Brain microvascular endothelial cell (primary cell): Measurements from ENCODE around the gene SRD5A2.

Source experiments
- DNase-seq: peaks from one replicate; pipeline ENCODE4 v3.0.0-alpha.2; 2020
- H3K27ac ChIP-seq: fragments of 250-450 bp; sonication (Bioruptor Pico); 2 replicates; pipeline ENCODE4 v1.5.1; 2020; ENCODE audit warnings: mild to moderate bottlenecking, moderate library complexity
- H3K27me3 ChIP-seq: fragments of 250-450 bp; sonication (Bioruptor Pico); replicated peaks from 2 replicates; pipeline ENCODE4 v1.5.1; 2020; ENCODE audit warnings: mild to moderate bottlenecking
- H3K36me3 ChIP-seq: fragments of 250-450 bp; sonication (Bioruptor Pico); replicated peaks from 2 replicates; pipeline ENCODE4 v1.5.1; 2020; ENCODE audit warnings: mild to moderate bottlenecking
- H3K4me3 ChIP-seq: 2 replicates; pipeline ENCODE4 v1.5.1; 2011; ENCODE audit warnings: low read depth, mild to moderate bottlenecking, control low read depth, low read length, moderate library complexity
- CTCF ChIP-seq: IDR thresholded peaks from 2 replicates; pipeline ENCODE4 v1.5.1; 2011; ENCODE audit warnings: low read depth, mild to moderate bottlenecking, moderate library complexity, low read length, control low read depth, inconsistent platforms; ENCODE audit errors: missing control alignments
- in situ Hi-C: cut with HindIII; loops from 2 replicates; pipeline ENCODE4 v1.10.0; 2017; ENCODE audit warnings: low sequenced_read_pairs, low pct_ligation_motif_present

SRD5A2 gene

GRCh38 chr2:31523871-31524492 is 56.8 kb downstream of the SRD5A2 start:
- peak; percentile 78 for TF ChIP-seq CTCF
- Histone ChIP-seq H3K27me3 (no peaks in the 10 kb centered on the region), H3K4me3 (no peak overlapping the region), H3K27ac (no peak overlapping the region), H3K36me3 (no peaks in the 10 kb centered on the region)
- peak; percentile 75 for DNase-seq
- in situ Hi-C loops, result no loop called here

DNA sequence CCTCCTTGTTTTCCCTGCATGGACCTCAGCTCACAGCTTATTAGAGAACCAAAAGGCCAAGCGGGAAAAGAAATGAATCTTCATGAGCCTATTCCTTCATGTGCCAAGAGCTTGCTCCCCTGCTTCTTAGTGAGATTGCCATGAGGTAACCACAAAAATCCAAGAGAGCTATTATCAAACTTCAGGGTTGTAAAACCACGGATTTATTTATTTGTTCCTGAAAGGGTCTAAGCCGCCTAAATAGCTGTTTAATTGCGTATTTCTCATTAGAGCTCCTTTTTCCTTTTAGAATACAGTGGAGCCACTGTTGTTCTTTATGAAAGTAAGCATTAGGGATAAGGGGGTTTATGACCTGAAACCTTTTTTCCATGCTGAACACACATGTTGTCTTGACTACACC is 58.0 kb downstream of the SRD5A2 start:
- Histone ChIP-seq H3K27ac (no peak overlapping the region), H3K27me3 (no peaks in the 10 kb centered on the region), H3K4me3 (no peak overlapping the region), H3K36me3 (no peaks in the 10 kb centered on the region)
- DNase-seq, result no peak
- no peak for TF ChIP-seq CTCF
- in situ Hi-C loops, result no loop called here

DNA sequence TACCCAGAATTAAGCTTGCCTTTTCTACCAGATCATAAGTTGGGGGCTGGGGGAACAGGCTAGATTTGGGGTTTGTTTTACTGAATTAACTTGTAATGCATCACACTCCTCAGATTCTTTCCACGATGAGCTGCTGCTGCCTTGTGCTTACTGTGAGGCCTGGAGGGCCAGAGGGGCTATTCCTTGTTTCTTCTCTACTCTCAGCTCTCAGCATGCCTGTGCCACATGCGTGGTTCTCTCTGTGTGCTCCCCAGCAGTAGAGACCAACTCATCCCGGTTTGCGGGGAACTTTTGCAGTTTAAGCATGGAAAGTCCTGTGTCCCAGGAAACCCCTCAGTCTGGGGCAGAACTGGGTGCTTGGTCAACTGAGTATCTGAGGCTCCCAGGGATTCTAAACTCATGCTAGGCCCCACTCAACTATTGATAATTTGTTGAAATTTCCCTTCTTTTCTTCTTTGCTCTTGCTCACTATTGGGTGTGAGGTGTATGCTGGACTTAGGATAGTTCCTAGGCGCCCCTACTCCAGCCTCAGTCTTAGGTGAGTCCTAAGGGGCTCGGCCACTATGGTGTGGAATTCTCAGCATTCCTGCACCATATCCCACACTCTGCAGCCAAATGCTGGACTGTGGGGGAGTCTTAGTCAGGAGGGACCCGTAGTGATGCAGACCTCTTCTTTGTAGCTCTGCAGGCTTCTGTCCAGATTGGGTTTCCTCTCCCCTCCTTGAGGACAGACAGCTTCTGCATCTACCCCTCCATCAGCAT is 63.1 kb downstream of the SRD5A2 start:
- Histone ChIP-seq H3K4me3 (no peak overlapping the region), H3K27ac (no peak overlapping the region), H3K36me3 (no peaks in the 10 kb centered on the region), H3K27me3 (no peaks in the 10 kb centered on the region)
- in situ Hi-C loops, result no loop called here
- no peak for DNase-seq
- no peak for TF ChIP-seq CTCF

DNA sequence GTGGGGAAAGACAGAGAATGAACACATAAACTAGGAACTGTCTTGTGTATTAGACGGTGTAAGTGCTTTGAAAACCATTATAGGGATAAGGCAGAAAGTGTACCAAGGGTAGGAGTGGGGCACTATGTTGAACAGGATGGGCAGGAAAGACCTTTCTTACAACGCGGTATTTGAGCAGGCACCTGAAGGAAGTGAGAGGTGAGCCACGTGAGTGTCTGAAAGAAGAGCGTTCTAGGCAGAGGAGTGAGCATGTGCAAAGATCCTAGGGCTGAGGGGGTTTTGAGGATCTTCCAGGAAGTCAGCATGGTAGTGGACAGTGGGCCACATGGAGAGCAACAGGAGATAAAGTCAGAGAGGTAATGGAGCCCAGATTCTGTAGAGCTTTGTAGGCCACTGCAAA is 65.2 kb downstream of the SRD5A2 start:
- no peak for TF ChIP-seq CTCF
- no peak for DNase-seq
- Histone ChIP-seq H3K27me3 (no peaks in the 10 kb centered on the region), H3K36me3 (no peaks in the 10 kb centered on the region), H3K27ac (no peak overlapping the region), H3K4me3 (no peak overlapping the region)
- in situ Hi-C loops, result no loop called here

DNA sequence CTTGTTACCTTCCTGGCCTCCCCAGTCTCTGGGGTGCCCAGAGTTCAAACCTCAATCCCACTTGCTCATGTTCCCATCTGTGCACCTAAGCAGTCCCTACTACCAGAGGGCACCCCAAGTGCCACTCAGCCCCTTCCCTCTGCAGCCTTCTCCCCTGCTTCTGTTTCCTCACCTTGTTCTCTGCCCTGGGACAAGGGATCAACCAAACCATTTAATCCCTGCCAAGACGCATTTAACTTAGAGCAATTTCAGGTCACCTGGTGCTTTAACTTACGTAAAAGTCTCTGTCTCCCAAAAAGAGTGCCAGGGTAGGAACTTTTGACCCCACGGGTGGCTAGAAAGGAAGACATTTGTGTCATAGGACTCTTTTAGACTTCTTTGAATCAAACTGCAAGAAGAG is 67.2 kb downstream of the SRD5A2 start:
- TF ChIP-seq CTCF, result no peak
- in situ Hi-C loops, result no loop called here
- Histone ChIP-seq H3K27ac (no peak overlapping the region), H3K4me3 (no peak overlapping the region), H3K36me3 (no peaks in the 10 kb centered on the region), H3K27me3 (no peaks in the 10 kb centered on the region)
- DNase-seq, result no peak

DNA sequence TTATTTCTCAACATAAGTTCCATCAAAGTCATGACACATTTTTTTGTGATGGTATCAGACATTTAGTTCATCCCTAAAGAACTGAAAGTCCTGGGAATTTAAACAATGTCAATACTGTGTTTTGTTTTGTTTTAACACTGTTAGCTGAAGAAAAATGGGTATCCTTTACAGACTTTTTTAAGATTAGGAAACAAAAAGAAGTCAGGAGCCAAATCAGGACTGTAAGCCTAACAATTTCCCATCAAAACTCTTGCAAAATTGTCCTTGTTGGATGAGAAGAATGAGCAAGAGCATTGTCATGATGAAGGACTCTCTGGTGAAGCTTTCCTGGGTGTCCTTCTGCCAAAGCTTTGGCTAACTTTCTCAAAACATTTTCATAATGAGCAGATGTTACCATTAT is 69.4 kb downstream of the SRD5A2 start:
- Histone ChIP-seq H3K27me3 (no peaks in the 10 kb centered on the region), H3K36me3 (no peaks in the 10 kb centered on the region), H3K4me3 (no peak overlapping the region), H3K27ac (no peak overlapping the region)
- no peak for DNase-seq
- in situ Hi-C loops, result no loop called here
- no peak for TF ChIP-seq CTCF
